Fibroblast of skin of right quadriceps (primary cell): ENCODE results near the gene SLCO3A1.

Experiments
- DNase-seq: peaks from one replicate; pipeline ENCODE4 v3.0.0-alpha.2; 2013

The SLCO3A1 gene

GRCh38 chr15:91973481-91973880 is 120.0 kb downstream of the SLCO3A1 start:
- DNase-seq: no peak

DNA sequence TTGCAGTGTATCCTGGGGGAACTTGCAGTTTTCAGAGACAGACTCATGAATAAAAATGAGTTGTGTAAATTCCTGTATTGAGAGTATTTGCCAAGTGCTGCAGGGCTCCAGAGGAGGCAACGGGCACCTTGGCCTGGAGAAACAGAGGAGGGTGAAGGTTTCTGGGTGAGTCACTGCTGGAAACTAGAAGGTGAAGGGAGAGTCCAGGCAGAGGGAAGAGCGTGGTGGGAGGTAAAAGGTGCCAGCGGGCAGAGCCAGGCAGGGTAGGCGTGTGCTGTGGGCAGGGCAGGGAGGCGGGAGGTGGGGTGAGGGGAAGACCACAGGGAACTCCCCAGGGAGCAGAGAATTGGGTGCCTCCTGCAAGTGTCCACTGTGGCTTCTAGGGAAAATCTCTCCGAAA is 120.8 kb downstream of the SLCO3A1 start:
- DNase-seq: no peak

- no peak for DNase-seq
Measured at GRCh38 chr15:91975241-91975978, 121.9 kb downstream of the SLCO3A1 start.

DNA sequence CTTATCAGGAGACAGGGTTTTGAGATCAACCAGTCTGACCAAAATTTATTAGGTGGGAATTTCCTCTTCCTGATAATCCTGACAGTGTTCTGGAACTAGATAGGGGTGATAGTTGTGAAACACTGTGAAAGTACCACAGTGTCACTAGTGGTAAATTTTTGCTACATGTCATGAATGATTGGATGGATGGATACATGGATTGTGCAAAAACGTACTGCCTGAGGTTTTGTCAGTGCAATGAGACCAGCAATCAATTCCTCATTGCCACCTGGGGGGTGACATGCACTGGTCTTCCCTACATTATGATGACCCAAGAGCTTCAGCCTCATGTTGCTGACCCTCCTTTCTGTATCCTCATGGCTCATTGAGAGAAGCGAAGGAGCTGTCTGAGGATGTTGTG is 123.5 kb downstream of the SLCO3A1 start:
- no peak for DNase-seq

GRCh38 chr15:91980502-91981267 is 127.2 kb downstream of the SLCO3A1 start:
- DNase-seq: no peak

DNA sequence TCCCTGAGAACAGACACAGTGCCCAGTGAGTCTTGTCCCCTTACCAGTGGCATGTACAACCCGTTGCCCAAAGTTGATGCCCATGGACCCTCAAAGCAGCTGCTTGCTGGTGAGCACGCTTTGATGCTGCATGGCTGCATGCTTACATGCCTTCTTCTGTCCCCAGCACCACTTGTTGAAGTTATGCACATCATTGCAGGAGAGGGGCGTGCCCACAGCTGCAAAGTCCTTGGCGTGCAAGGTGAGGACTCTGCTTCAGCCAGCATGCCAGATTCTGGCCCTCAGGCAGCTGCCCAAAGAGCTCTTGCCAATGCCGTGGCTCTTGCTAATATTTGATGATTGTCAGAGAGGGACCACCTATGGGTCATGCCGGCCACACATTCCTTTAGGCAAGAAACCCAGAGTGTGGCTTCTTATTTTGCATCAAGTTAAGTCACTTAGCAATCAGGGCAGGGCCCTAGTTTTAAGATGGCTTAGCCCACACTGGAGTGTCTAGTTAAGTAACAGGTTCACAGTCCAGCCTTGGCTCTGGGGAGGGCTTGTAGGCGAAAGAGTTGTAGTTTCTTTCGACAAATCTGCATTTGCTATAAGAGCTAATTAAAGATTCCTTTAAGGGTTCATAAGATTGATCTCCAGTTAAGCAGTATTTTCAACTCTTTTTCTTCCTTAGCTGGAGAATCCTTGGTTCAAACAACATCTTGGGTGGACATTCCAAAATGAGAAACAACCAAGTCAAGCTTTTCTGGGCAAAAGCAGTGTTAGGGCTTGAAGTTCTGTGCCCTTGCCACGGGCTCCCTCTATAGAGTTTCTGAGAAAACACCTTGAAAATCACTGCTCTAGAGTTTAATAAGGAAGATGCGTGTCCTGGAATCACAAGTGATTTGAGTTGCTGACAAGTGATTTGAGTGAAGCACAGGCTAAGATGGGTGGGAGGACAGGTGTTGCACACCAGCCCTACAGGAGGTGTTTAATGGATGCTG is 128.6 kb downstream of the SLCO3A1 start:
- no peak for DNase-seq

DNA sequence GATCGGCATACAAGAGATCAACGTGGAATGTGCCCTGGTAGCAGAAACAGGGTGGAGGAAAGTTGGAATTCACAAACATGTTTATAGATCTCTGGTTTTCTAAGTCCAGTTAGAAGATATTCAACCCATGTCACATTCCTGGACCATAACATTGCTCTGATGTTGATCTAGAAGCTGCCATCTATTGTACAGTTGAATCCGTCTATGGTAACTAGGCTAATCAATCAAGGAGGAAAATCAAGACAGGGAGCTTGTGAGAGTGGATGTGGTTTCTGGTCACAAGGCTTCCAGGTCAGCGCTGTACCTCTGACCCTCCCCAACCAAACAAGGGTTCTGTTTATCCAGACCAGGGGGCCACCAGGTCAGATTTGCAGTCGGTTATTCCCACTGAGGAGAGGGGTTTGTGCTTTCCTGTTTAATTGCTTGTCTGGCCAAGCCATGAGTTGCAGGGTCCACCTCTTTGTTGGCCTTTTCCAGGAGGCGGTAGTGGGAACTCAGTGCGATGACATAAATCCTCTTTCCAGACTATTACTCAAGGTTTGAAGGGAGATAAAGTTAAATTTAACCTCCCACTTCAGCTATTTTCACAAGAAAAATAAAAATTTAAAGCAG is 130.3 kb downstream of the SLCO3A1 start:
- DNase-seq: no peak

DNA sequence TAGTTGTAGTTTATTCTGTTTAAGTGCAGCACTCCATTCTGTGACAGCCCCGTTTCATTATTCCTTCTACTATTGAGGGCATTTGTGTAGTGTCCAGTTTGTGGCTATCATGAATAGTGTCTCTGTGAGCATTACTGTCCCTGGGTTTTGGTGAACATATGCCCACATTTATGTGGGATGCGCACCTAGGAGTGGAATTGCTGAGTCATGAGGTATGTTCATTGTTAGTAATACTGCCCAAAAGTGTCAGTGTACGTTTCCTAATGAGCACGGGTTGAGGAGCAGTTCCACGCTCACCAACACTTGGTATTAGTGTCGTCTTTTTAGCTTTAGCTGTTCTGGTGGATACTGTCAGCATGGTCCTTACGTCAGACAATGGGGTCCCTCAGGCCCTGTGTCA is 131.8 kb downstream of the SLCO3A1 start:
- DNase-seq: no peak

DNA sequence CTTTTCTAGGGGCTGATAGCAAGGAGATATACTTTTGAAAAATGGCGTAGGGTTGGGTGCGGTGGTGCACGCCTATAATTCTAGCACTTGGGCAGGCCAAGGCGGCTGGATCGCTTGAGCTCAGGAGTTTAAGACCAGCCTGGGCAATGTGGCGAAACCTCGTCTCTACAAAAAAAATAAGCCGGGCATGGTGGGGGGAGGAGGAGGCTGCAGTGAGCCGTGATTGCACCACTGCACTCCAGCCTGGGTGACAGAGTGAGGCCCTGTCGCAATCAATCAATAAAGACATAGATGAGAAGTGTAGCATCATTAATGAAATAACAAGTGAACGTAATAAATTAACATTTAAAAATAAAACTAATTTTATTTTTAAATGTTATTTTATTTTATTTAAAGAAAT is 134.6 kb downstream of the SLCO3A1 start:
- no peak for DNase-seq

GRCh38 chr15:91988655-91989054 is 135.1 kb downstream of the SLCO3A1 start:
- no peak for DNase-seq

- no peak for DNase-seq
Measured at GRCh38 chr15:91989821-91990220, 136.3 kb downstream of the SLCO3A1 start.

DNA sequence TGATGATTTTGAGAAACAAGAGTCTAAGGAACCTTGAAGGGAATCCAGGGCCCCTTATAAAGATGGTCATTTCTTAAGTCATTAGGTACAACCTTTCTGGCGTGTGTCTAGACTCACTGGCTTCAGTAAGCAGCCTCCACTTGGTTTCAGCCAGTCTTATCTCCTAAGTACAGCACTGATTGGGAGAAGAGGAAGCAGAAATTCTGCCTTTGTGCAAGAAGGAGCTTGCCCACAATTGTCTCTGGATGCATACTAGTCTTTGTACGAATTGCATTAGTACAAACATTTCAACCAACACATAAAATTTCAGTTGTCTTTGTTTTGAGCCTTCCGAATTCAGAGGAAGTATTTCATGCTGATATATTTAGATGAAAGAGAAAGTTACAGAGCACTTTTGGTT is 139.4 kb downstream of the SLCO3A1 start:
- no peak for DNase-seq

DNA sequence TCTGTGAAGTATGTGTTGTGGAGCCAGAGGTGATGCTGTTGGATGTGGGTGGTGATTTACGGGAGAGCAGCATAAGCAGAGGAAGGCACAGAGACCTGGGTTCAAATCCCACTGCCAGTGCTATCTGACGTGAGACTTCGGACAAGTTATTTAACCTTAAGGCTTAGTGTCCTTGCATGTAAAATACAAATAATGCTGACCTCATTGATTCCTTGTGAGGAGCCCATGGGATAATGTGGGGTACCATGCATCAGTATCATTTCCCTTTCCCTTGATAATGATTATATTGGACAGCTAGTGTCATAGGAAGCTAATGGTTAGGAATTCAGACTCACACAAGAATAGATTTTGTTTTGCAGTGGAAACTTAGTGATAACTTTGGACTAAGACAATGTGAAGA is 141.6 kb downstream of the SLCO3A1 start:
- DNase-seq: no peak

DNA sequence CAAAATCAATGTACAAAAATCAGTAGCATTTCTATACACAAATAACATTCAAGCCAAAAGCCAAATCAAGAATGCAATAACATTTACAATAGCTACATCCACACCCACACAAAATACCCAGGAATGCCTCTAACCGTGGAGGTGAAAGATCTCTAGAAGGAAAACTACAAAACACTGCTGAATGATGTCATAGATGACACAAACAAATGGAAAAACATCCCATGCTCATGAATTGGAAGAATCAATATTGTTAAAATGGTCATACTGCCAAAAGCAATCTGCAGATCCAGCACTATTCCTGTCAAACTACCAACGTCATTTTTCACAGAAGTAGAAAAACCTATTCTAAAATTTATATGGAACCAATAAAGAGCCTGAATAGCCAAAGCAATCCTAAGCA is 143.7 kb downstream of the SLCO3A1 start:
- DNase-seq: no peak

DNA sequence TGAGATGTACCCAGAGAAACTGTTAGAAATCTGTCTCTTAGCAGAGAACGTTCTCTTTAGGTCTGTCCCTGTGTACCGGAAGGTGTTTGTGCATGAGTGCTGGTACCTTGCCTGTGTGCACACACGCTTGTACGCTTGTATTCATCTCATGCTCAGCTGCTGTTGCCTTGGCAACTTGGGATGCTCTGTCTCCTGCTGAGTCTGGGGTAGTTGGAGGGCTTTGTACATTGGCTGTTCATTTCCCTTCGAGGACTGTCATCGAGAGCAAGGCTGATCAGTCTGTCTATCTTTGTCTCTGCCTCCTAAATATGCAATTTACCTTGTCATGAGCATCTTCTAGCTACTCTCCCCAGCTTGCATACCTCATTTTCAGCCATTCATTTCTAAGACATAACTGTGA is 147.2 kb downstream of the SLCO3A1 start:
- no peak for DNase-seq

DNA sequence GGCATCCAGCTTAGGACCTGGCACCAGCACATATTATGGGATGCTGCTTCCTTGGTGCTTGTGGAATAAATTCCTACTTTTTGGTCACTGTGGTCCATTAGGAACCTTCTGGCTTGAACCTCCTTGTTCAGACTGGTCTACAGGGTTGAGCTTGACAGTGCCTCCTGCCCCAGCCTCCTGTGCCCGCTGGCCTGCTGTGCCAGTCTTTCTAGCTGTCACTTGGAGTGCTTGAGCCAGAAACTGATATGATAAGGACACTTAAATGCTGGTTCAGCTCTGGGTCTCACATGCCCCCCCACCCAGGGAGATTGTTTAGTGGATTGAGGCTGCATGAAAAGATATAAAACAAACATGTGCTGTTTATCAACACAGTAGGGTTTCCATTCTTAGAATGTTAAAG is 147.8 kb downstream of the SLCO3A1 start:
- no peak for DNase-seq

- DNase-seq: no peak
Measured at GRCh38 chr15:92002666-92003065, 149.2 kb downstream of the SLCO3A1 start.

DNA sequence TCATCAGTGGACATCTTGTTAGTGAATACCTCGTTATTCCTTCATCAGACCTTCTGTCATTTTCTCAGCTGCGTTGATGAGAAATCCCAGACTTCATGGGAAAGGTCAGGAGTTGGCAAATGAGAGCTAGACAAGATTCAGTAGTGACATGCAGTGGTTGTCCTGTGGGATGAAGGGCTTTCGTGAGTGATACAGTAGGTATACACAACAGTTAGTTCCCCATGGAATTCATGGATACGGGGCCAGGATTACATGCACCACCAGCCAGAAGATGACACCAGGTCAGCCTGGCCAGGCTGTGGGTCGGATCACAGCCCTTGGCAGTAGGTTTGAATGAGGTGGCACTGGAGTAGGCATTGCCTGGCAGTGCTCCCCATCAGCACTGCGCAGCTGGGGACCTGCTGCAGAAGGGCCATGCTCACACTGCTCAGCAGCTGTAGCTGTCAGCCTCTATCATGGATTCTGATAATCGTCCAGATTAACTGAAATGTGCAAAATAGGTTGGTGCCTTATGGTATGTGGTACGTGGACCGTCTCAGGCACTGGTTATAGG is 150.1 kb downstream of the SLCO3A1 start:
- no peak for DNase-seq

- no peak for DNase-seq
Measured at GRCh38 chr15:92005154-92005553, 151.6 kb downstream of the SLCO3A1 start.

DNA sequence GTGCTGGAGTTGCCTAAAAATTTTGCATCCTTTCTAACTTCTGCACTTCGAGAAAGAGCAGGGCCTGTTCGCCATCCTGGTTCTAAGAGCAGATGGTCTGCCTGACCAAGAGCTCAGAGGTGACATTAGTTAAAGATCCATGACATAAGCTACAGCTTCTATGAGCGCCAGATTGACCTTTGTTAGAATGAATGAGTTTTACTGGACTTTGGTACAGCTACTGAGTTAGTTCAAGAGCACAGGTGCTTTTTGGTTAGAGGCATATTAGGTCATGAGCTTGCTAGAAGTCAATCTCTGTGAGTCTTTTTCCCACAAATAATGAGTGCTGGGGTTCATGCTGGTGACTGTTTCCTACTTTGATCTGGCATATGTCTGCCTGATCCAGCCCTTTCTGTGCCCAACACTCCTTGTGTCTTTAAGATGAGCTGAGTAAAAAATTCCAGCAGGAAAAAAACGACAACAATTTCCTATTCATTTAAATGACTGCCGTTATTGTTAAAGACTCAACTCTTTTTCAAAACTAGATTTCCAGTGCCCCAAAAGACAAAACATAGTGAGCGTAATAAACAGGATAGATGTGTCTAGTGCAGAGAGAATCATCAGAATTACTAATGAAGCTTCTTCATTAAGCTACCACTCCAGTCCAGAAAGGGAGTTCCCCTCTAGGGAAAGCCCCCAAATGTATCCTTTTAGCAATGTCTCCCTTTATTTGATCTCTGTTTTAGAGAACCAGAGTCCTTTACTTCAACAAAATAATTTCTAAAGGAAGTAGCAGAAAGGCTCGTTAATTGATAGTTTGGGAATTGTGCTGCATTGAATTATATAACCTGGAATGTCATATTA is 152.9 kb downstream of the SLCO3A1 start:
- DNase-seq: no peak

DNA sequence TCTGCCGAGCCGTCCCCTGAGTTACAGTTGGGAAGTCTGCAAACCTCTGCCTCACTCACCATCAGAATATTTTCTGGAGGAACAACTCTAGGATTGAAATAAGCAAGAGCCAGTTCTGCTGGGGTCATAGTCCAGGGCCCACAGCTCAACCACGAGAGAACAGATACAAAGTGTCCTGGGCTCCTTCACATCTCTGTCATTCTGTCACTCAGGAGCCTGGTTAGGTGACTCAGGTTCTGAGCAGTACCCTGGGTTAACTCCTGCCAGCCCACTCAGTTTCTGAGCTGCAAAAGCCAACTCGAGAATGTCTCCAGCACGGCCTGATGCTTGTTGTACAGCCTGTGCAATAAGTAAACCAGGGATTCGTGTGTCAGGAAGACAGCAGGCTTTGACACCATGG is 155.7 kb downstream of the SLCO3A1 start:
- no peak for DNase-seq
